K562 (cell line): ENCODE results near the gene CTCF. TPM values are rescaled to one million over a fixed set of nuclear protein-coding genes. Genes with fewer than 3 reads are reported as not detected.

Experiments
- ATAC-seq: fragments of 200-7000 bp; cut with Tn5 transposase; 3 replicates; pipeline ENCODE4 v1.9.1; 2020; ENCODE audit warnings: moderate library complexity
- BruUV-seq: library from RNA; stranded (reverse); fragments of 400-500 nt; replicated peaks from 2 replicates; lab custom pipeline; 2021; lab: Mats Ljungman, UMichigan
- CTCF ChIA-PET: fragments of 300-600 bp; formaldehyde crosslinking; extraction: SDS; loops from one replicate; lab custom pipeline; 2021; ENCODE audit warnings: low intra/inter-chr PET ratio; lab: Yijun Ruan, JAX
- POLR2A ChIA-PET: fragments of 300-600, 350-650 bp; sonication (Branson Sonifier 250); formaldehyde crosslinking; extraction: SDS; loops from one replicate; lab custom pipeline; 2021; ENCODE audit warnings: antibody characterized with exemption, inconsistent platforms; lab: Yijun Ruan, JAX
- DNase-seq, 4 experiments: peaks; one replicate each; pipeline versions ENCODE4 v3.0.0 to v3.0.0-alpha.2; 2011 to 2018; ENCODE audit warnings: low spot score in 3 of 4, mixed read lengths in 3 of 4; ENCODE audit errors: extremely low read depth in 1 of 4
- FAIRE-seq: peaks from 2 replicates; lab custom pipeline; 2011; peaks lifted over from hg19 to GRCh38; lab: Jason Lieb, UNC
- H2AFZ ChIP-seq: 2 replicates; pipeline ENCODE4 v1.6.0; 2011; ENCODE audit warnings: low read depth, low read length, control low read depth, inconsistent platforms
- H3K27ac ChIP-seq: fragments of 200-600 bp; 3 replicates; pipeline ENCODE4 v1.8.0; 2011; ENCODE audit warnings: low read depth, mild to moderate bottlenecking, control low read depth, inconsistent platforms, low read length, moderate library complexity, mixed read lengths; ENCODE audit errors: extremely low read depth
- H3K27me3 ChIP-seq, 2 experiments: fragments of 300-600 bp in 1 of 2; 2 replicates in 1 of 2; 3 replicates in 1 of 2; pipeline versions ENCODE4 v1.6.0 to v1.8.0; 2011; ENCODE audit warnings: inconsistent platforms in 2 of 2, low read length in 2 of 2, mild to moderate bottlenecking in 1 of 2, mixed read lengths in 1 of 2, moderate library complexity in 1 of 2; ENCODE audit not compliant: control insufficient read depth in 2 of 2, insufficient read depth in 2 of 2
- H3K36me3 ChIP-seq: fragments of 300-600 bp; 3 replicates; pipeline ENCODE4 v1.8.0; 2011; ENCODE audit warnings: mild to moderate bottlenecking, low read length, inconsistent platforms; ENCODE audit not compliant: control insufficient read depth, insufficient read depth
- H3K4me1 ChIP-seq, 2 experiments: fragments of 200-600 bp in 1 of 2; replicated peaks in 1 of 2; 2 replicates in 1 of 2; 3 replicates in 1 of 2; pipeline versions ENCODE4 v1.5.1 to v1.8.0; 2011; ENCODE audit warnings: inconsistent platforms in 2 of 2, low read length in 2 of 2, mild to moderate bottlenecking in 1 of 2, mixed read lengths in 1 of 2, moderate library complexity in 1 of 2; ENCODE audit not compliant: control insufficient read depth in 2 of 2, insufficient read depth in 2 of 2
- H3K4me2 ChIP-seq: 2 replicates; pipeline ENCODE4 v1.6.1; 2011; ENCODE audit warnings: low read length, control low read depth, inconsistent platforms, mixed read lengths; ENCODE audit not compliant: insufficient read depth
- H3K4me3 ChIP-seq: fragments of 200-600 bp; sonication (generic), shearing (Covaris generic); 2 replicates; pipeline ENCODE4 v1.5.1; 2016; ENCODE audit warnings: control low read depth, inconsistent platforms
- H3K79me2 ChIP-seq: fragments of 200-600 bp; 3 replicates; pipeline ENCODE4 v1.8.0; 2011; ENCODE audit warnings: low read length, inconsistent platforms; ENCODE audit not compliant: control insufficient read depth, insufficient read depth
- H3K9ac ChIP-seq, 2 experiments: 2 replicates each; pipeline versions ENCODE4 v1.6.0 to v1.6.1; 2011; ENCODE audit warnings: low read depth in 2 of 2, low read length in 2 of 2, control low read depth in 1 of 2, inconsistent platforms in 1 of 2, mild to moderate bottlenecking in 1 of 2, mixed read lengths in 1 of 2; ENCODE audit not compliant: insufficient read depth in 1 of 2
- H3K9me1 ChIP-seq: one replicate; pipeline ENCODE4 v1.6.0; 2011; ENCODE audit warnings: inconsistent platforms, mild to moderate bottlenecking, low read length, moderate library complexity; ENCODE audit not compliant: control insufficient read depth, insufficient read depth
- H3K9me3 ChIP-seq: replicated peaks from 2 replicates; pipeline ENCODE4 v1.5.1; 2011; ENCODE audit warnings: low read depth, low read length, inconsistent platforms; ENCODE audit not compliant: control insufficient read depth, insufficient read depth
- H4K20me1 ChIP-seq: replicated peaks from 2 replicates; pipeline ENCODE4 v1.6.1; 2011; ENCODE audit warnings: low read length, inconsistent platforms, mixed read lengths; ENCODE audit not compliant: control insufficient read depth, insufficient read depth
- ARNT ChIP-seq, 2 experiments: fragments of 450-650 bp; IDR thresholded peaks; 2 replicates each; pipeline ENCODE4 v1.6.1; 2016; ENCODE audit warnings: mild to moderate bottlenecking in 1 of 2
- CAMTA2 ChIP-seq: fragments of 250-450 bp; sonication (Bioruptor Pico); conservative IDR thresholded peaks from 2 replicates; pipeline ENCODE4 v1.5.1; 2022
- CREB5 ChIP-seq: fragments of 250-450 bp; sonication (Bioruptor Pico); IDR thresholded peaks from 2 replicates; pipeline ENCODE4 v1.5.0; 2020; ENCODE audit warnings: mild to moderate bottlenecking
- FOXJ2 ChIP-seq: fragments of 200-800 bp; sonication (Bioruptor generic); IDR thresholded peaks from 2 replicates; pipeline ENCODE4 v1.6.1; 2016; ENCODE audit warnings: missing genetic modification characterization, missing compliant biosample characterization
- GMEB1 ChIP-seq: fragments of 250-450 bp; sonication (Bioruptor Pico); IDR thresholded peaks from 2 replicates; pipeline ENCODE4 v1.4.0; 2020; ENCODE audit warnings: mild to moderate bottlenecking
- PREB ChIP-seq: sonication (generic); formaldehyde crosslinking; IDR thresholded peaks from 2 replicates; pipeline ENCODE4 v1.8.1; 2023; ENCODE audit warnings: mild to moderate bottlenecking, missing genetic modification reagents
- RBBP5 ChIP-seq: fragments of 200-600 bp; sonication (generic); IDR thresholded peaks from 2 replicates; pipeline ENCODE4 v1.6.1; 2012; ENCODE audit warnings: borderline replicate concordance, mild to moderate bottlenecking, low read length, control low read depth, inconsistent platforms; ENCODE audit not compliant: insufficient read depth, poor library complexity, severe bottlenecking
- THRA ChIP-seq: fragments of 450-650 bp; IDR thresholded peaks from 2 replicates; pipeline ENCODE4 v1.6.1; 2017; ENCODE audit warnings: mild to moderate bottlenecking, moderate library complexity
- ZNF347 ChIP-seq: fragments of 450-650 bp; formaldehyde crosslinking; IDR thresholded peaks from 2 replicates; pipeline ENCODE4 v1.4.0; 2020; ENCODE audit warnings: low read depth, mild to moderate bottlenecking, moderate library complexity
- ZNF592 ChIP-seq: fragments of 450-650 bp; IDR thresholded peaks from 2 replicates; pipeline ENCODE4 v1.6.1; 2017; ENCODE audit warnings: antibody characterized with exemption, mild to moderate bottlenecking
- WGBS: fragments of 100-300 bp; shearing (Covaris generic); methylation state at CpG from one replicate; pipeline ENCODE4 v1.1.6; 2016; ENCODE audit warnings: low coverage, mixed read lengths; ENCODE audit not compliant: insufficient coverage; ENCODE audit errors: missing lambda C conversion rate; 5-methylcytosine and 5-hydroxymethylcytosine counted together
- in situ Hi-C: fragments of 300-500 bp; cut with MboI; formaldehyde crosslinking; loops from 4 replicates; pipeline ENCODE4 v1.15.0; 2018; ENCODE audit warnings: inconsistent platforms, mixed read lengths
- intact Hi-C: fragments of 100-400 bp; cut with micrococcal nuclease; formaldehyde crosslinking; loops from 2 replicates; pipeline ENCODE4 v1.14.2; 2022
- polyA plus RNA-seq, 8 experiments: library from polyadenylated mRNA; depleted of rRNA in 4 of 8; stranded (reverse) in 5 of 8; unstranded in 3 of 8; fragments of >200 nt; fragmentation: Nextera tagmentation in 2 of 8; fragmentation: Illumina TruSeq in 1 of 8; extraction: Ambion mirVana in 2 of 8; extraction: Trizol in 1 of 8; gene quantifications; 2 replicates each; pipeline versions ENCODE4 v1.2.1 to v1.2.3, GENCODE V29; 2011 to 2014; ENCODE audit warnings: inconsistent platforms in 1 of 8, missing spikeins in 1 of 8
- total RNA-seq, 7 experiments: library from RNA; depleted of rRNA in 6 of 7; stranded (reverse); fragments of >200 nt in 6 of 7; fragmentation: Illumina TruSeq in 2 of 7; extraction: Trizol in 2 of 7; gene quantifications; 2 replicates each; pipeline versions ENCODE4 v1.2.1 to v1.2.3, GENCODE V29; 2011 to 2021; ENCODE audit warnings: low replicate concordance in 1 of 7

CTCF gene
- total and polyA plus RNA-seq, 9 of the 15 experiments (the other 6 are each of a cell fraction or from before 2014, with no cell fraction given): 7.8 to 49.2 (median 33.9) TPM

- no peak overlapping the region for H3K27ac ChIP-seq
- no peaks in the 10 kb centered on the region for H3K27me3 ChIP-seq
- BruUV-seq: no TSS peak
- no peak overlapping the region for H3K4me2 ChIP-seq
- ChIA-PET CTCF (no interaction called here), POLR2A (interaction anchor here (0.6 to 1.1 kb wide), 2 partner anchors 60 to 286 kb away, joined by 3 to 5 read pairs; no protein-coding TSS in a partner anchor)
- H4K20me1 ChIP-seq: peaks cover 8% of the 10 kb centered on the region; the same call in 1 of the 2 replicates
- H3K9me3 ChIP-seq: no peaks in the 10 kb centered on the region
- in situ Hi-C loops (no loop called here), intact Hi-C loops (no loop called here)
- DNase-seq: no peak
- peaks cover 17% of the 10 kb centered on the region for H3K79me2 ChIP-seq
- ATAC-seq: no peak
- no peak overlapping the region for H3K4me3 ChIP-seq
- peaks cover 23% of the 10 kb centered on the region for H3K36me3 ChIP-seq
- WGBS: 84% methylated on average over 33 of the region's 34 CpGs
- H2AFZ ChIP-seq: no peak overlapping the region
- H3K9ac ChIP-seq: 0 out of 4 replicates have a peak overlapping the region, but pooled peaks of 1 of the 2 experiments have one; percentile 14
- no peak for FAIRE-seq
- no peaks in the 10 kb centered on the region for H3K9me1 ChIP-seq
- peaks cover 11 to 63% of the 10 kb centered on the region in 2 experiments for H3K4me1 ChIP-seq
- TF ChIP-seq ZNF347 (no peak), GMEB1 (CRISPR knock-in tag) (no peak), CAMTA2 (CRISPR knock-in tag) (no peak), RBBP5 (no peak), CREB5 (CRISPR knock-in tag) (no peak), THRA (no peak), ZNF592 (no peak), PREB (no peak), FOXJ2 (tag) (no peak), ARNT (IDR thresholded peaks at IDR 0.05) (no peak)
These were observed 99.7 kb downstream of the CTCF start for GRCh38 chr16:67661886-67662652.
